T-helper 2 cell treated with Interferon-gamma antibody and Interleukin-4, amounts not matched to agents 5 μg/mL and 100 μg/mL, for 36 hours (primary cell): ENCODE measurements around the gene EFEMP2.
A peak's percentile ranks its signal among the peaks of the same experiment; 100 is the strongest.

ENCODE experiments used
- DNase-seq: peaks from one replicate; pipeline ENCODE4 v3.0.0; 2021; ENCODE audit warnings: low spot score
- H3K27ac Mint-ChIP-seq: one replicate; pipeline ENCODE4 v1.8.0; 2021; ENCODE audit warnings: mild to moderate bottlenecking, mixed read lengths
- H3K27me3 Mint-ChIP-seq: one replicate; pipeline ENCODE4 v1.8.0; 2021; ENCODE audit warnings: low read depth, mixed read lengths
- H3K36me3 Mint-ChIP-seq: one replicate; pipeline ENCODE4 v1.8.0; 2021; ENCODE audit warnings: low read depth, mixed read lengths
- H3K4me1 Mint-ChIP-seq: one replicate; pipeline ENCODE4 v1.8.0; 2021; ENCODE audit warnings: low read depth, mixed read lengths
- H3K4me3 Mint-ChIP-seq: one replicate; pipeline ENCODE4 v1.8.0; 2022; ENCODE audit warnings: mild to moderate bottlenecking, moderate library complexity, mixed read lengths
- H3K9me3 Mint-ChIP-seq: one replicate; pipeline ENCODE4 v1.8.0; 2021; ENCODE audit warnings: mixed read lengths

EFEMP2 gene

DNA sequence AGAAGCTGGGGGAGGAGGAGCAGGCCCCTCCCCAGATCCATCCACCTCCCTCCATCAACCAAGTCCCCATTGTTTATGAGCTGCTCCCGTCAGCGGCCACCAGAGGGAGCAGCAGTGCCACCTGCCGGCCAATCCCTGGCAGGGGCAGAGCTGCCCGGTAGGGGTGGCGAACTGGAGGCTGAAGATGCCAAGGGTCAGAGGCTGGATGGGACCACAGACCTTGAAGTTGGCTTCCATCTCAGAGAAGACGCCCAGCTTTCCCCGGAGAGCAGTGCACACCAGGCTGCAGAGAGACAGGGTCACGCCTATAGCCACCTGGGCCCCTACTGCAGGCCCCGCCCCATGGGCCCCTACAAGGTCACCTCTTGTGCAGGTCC lies 12.1 kb upstream of the EFEMP2 start:
- H3K27me3 Mint-ChIP-seq, result no peaks in the 10 kb centered on the region
- peak overlapping the region; percentile 57 for H3K27ac Mint-ChIP-seq
- H3K9me3 Mint-ChIP-seq, result no peaks in the 10 kb centered on the region
- H3K4me3 Mint-ChIP-seq, result peak overlapping the region; percentile 42
- H3K4me1 Mint-ChIP-seq, result peaks cover 43% of the 10 kb centered on the region
- peak; percentile 80 for DNase-seq
- peaks cover 41% of the 10 kb centered on the region for H3K36me3 Mint-ChIP-seq

DNA sequence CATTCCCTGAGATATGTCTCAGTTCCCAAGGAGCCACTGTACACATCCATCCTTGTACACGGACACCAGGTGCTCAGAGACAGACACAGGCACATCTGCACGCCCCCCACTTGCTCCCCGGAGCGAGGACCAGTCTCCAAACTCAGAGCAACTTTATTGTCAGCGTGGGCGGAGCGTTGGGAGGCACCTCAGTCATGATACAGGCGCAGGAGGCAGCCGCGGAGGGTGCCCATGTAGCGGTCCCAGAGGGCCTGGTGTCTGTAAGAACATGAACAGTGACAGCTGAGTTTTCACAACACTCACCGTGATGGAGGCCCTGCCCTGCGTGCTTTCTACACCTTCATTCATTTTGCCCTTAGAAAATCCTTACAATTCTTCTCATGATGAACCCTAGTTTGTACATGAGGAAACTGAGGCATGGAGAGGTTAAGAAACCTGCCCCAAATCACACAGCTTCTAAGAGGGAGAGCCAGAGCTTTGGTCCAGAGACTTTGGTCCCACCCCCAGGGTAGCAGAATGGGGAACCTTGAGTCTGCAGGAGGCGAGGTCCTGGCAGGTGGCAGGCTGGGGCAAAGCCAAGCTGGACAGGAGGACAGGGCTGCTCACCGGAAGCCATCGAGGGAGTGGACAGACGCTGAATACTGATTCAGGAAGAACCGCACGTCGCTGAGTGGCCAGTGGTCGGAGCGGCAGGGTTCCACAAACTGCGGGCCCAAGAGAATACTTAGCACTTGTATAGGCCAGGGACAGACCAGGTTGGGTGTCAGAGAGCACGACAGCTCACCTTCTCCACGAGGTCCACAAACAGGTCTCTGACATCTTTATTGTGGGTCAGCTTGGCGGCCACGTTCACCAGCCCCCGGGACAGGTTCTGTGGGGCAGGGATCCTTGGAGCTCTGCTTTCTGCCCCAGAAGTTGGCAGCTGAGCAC lies 11.5 kb upstream of the EFEMP2 start:
- H3K9me3 Mint-ChIP-seq, result no peaks in the 10 kb centered on the region
- peak overlapping the region; percentile 42 for H3K4me3 Mint-ChIP-seq
- H3K27me3 Mint-ChIP-seq, result no peaks in the 10 kb centered on the region
- H3K36me3 Mint-ChIP-seq, result peaks cover 41% of the 10 kb centered on the region
- DNase-seq, result no peak
- peaks cover 43% of the 10 kb centered on the region for H3K4me1 Mint-ChIP-seq
- H3K27ac Mint-ChIP-seq, result peak overlapping the region; percentile 57

DNA sequence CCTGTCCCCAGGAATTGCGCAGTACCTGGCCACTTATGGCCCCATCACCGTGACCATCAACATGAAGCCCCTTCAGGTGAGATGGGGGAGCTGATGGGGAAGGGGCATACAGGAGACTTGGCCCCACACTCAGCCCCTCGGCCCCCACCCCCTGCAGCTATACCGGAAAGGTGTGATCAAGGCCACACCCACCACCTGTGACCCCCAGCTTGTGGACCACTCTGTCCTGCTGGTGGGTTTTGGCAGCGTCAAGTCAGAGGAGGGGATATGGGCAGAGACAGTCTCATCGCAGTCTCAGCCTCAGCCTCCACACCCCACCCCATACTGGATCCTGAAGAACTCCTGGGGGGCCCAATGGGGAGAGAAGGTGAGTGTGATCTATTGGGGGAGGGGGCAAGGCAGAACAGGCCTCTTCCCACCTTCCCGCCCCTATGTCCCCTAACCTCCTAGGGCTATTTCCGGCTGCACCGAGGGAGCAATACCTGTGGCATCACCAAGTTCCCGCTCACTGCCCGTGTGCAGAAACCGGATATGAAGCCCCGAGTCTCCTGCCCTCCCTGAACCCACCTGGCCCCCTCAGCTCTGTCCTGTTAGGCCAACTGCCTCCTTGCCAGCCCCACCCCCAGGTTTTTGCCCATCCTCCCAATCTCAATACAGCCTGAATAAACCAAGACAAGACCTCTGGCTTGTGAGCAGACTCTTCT lies 10.6 kb upstream of the EFEMP2 start:
- Mint-ChIP-seq H3K36me3 (peaks cover 40% of the 10 kb centered on the region), H3K27me3 (no peaks in the 10 kb centered on the region), H3K9me3 (no peaks in the 10 kb centered on the region), H3K4me3 (no peak overlapping the region), H3K27ac (no peak overlapping the region), H3K4me1 (peaks cover 40% of the 10 kb centered on the region)
- no peak for DNase-seq

DNA sequence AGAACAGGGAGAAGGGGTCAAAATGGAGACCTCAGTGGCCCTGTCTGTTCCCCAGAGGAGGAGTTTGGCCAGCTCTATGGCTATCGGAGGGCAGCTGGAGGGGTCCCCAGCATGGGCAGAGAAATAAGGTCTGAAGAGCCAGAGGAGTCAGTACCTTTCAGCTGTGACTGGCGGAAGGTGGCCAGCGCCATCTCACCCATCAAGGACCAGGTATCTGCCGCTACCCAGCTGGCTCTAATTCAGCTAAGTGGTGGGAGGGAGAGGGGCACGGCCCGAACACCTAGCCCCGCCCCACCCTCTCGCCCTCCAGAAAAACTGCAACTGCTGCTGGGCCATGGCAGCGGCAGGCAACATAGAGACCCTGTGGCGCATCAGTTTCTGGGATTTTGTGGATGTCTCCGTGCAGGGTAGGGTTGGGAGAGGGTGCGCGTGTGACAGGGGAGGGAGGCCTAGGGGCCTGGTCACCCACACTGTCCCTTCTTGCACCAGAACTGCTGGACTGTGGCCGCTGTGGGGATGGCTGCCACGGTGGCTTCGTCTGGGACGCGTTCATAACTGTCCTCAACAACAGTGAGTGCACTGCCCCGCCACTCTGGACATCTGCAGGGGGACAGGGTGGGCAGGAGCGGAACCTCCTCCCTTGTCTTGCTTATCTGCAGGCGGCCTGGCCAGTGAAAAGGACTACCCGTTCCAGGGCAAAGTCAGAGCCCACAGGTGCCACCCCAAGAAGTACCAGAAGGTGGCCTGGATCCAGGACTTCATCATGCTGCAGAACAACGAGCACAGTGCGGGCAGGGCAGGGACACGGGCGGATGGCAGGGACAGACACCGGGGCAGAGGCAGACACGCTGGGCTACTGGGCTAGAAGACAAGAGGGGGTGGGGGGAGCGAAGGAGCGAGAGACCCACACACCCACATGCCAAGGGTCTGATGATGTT lies 9.8 kb upstream of the EFEMP2 start:
- Mint-ChIP-seq H3K4me3 (no peak overlapping the region), H3K4me1 (peaks cover 40% of the 10 kb centered on the region), H3K9me3 (no peaks in the 10 kb centered on the region), H3K27me3 (no peaks in the 10 kb centered on the region), H3K36me3 (peaks cover 37% of the 10 kb centered on the region), H3K27ac (no peak overlapping the region)
- no peak for DNase-seq

DNA sequence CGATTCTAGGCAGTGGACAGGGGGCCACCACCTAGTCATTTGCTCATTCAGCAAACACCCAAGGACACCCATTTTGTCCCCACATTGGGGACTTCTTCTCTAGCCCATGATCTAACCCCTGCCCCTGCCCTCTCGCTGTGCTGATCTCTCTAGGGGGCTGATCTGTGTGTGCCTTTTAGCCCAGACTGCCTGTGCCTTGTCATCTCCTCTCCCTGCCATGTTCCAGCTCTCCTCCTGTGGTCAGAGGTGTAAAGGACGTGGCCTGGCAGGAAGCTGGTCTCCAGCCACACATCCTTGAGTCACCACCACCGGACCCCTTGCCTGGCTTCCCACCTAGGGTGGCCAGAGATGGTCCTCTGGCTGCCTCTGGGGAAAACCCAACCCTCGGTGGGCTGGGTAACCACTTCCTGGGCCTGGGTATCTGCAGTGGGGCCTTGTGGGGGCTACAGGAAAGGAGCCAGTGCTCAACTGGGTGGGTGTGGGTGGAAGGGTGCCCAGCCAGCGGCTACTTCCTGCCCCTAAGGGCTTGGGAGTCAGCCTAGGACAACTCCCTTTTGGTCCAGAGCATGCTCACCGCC lies 8.3 kb upstream of the EFEMP2 start:
- no peak for DNase-seq
- H3K27me3 Mint-ChIP-seq, result no peaks in the 10 kb centered on the region
- H3K9me3 Mint-ChIP-seq, result no peaks in the 10 kb centered on the region
- peak overlapping the region; percentile 49 for H3K4me3 Mint-ChIP-seq
- peak overlapping the region; percentile 76 for H3K27ac Mint-ChIP-seq
- peaks cover 33% of the 10 kb centered on the region for H3K4me1 Mint-ChIP-seq
- peaks cover 26% of the 10 kb centered on the region for H3K36me3 Mint-ChIP-seq

DNA sequence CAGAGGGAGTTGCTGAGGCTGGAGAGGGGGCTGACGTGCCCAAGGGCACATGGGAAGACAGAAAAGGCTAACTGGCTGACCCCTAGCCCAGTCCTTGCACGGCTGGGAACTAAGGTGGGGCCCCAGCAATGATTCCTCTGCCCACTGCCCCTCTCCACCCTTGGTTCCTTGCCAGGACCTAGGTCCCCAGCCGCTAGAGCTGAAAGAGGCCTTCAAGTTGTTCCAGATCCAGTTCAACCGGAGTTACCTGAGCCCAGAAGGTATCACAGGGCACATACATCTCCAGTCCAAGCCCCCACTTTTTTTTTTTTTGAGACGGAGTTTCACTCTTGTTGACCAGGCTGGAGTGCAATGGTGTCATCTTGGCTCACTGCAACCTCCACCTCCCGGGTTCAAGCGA lies 7.4 kb upstream of the EFEMP2 start:
- Mint-ChIP-seq H3K4me3 (peak overlapping the region; percentile 71), H3K27ac (peak overlapping the region; percentile 69), H3K36me3 (peaks cover 20% of the 10 kb centered on the region), H3K9me3 (no peaks in the 10 kb centered on the region), H3K4me1 (peaks cover 30% of the 10 kb centered on the region), H3K27me3 (no peaks in the 10 kb centered on the region)
- DNase-seq, result no peak

DNA sequence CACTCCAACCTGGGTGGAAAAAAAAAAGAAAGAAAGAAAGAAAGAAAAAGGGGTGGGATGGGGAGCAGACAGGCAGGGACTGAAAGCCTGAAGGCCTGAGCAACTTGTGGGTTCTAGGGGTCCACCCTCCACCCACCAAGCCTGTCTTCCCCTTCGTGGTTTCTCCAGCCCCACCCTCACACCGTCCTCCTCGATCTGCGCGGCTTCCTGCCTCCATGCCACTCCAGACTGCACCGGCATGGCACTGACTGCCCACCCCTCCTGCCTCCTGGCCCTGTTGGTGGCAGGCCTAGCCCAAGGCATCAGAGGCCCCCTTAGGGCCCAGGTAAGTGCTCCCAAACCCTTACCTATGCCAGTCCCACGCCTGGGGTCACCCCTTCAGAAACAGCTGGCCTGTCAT lies 7.0 kb upstream of the EFEMP2 start, which contains the start of gene CTSW:
Gene CTSW (plus strand): TSS at position 221 of the 400 bp plus-strand sequence. CDS start 18 bp downstream, at position 239.
- Mint-ChIP-seq H3K36me3 (peaks cover 16% of the 10 kb centered on the region), H3K4me3 (peak within 1 kb of the TSS; percentile 71), H3K27ac (peak within 1 kb of the TSS; percentile 76), H3K9me3 (no peaks in the 10 kb centered on the region), H3K27me3 (no peaks in the 10 kb centered on the region), H3K4me1 (peaks cover 28% of the 10 kb centered on the region)
- no peak for DNase-seq

DNA sequence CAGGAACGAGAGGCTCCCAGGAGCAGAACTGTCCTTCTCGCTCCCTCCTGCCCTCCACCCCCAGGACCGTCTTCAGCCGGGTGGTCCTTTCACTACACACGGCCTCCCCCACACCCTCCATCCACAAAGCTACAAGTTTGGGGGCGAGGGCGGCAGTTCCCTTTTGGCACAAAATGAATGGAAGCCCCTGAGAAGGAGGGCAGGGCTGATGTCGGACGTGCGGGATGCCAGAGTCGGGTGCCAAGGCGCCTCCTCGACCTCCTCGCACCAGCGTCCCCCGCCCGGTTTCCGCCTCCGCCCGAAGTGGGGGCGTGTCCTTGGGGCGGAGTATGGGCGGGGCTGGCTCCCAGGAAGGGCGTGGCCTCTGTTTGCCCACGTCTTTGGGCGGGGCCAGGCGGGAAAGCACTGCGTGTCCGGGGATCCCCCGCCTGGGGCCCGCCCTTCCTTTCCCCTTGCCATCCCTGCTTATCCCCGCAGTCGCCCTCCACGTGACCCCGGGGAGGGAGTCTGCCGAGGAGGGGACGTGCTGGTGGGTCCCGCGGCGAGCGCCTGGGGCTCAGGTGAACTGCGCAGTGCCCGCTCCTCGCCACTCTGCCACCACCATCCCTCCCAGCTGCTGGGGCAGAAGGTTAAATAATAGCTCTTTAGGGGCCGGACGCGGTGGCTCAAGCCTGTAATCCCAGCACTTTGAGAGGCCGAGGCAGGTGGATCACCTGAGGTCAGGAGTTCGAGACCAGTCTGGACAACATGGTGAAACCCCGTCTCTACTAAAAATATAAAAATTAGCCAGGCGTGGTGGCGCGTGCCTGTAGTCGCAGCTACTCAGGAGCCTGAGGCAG lies 937 bp upstream of the EFEMP2 start:
- H3K27ac Mint-ChIP-seq, result peak overlapping the region; percentile 89
- peak; percentile 94 for DNase-seq
- peaks cover 19% of the 10 kb centered on the region for H3K4me1 Mint-ChIP-seq
- no peaks in the 10 kb centered on the region for H3K36me3 Mint-ChIP-seq
- H3K4me3 Mint-ChIP-seq, result peak overlapping the region; percentile 92
- H3K27me3 Mint-ChIP-seq, result peaks cover 3% of the 10 kb centered on the region
- H3K9me3 Mint-ChIP-seq, result no peaks in the 10 kb centered on the region

DNA sequence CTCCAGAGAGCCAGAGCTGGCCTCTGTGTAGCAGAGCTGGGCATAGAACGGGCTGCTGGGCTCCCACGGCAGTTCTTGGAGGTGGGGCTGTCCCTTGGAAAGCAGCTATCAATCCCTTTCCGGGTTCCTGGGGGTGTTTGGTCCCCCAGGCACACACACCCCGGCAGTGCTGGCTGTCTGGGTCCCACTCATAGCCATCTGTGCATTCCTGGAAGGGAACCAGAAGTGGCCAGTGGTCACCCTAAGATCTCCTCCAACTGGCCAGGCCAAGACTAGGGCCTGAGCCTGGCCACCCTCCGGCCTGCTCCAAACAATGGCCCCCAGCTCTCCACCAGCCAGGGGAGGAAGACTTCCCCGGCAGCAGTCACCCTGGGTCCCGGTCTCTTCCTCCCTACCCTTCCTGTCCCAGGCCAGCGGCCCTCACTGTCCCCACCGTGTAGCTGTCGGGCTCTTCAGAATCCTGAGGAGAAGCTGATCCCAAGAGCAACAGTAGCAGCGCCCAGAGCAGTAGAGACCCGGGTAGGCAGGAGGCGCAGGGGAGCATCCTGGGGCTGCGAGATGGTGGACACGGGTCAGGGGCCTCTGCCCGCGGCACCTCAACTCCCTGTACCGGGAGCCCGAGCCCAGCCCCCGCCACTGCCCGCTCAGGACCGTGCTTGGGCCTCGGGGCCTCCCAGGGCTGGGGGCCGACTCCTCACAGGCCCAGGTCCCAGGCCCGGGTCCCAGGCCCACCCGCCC lies 620 bp downstream of the EFEMP2 start:
- Mint-ChIP-seq H3K9me3 (no peaks in the 10 kb centered on the region), H3K27ac (peak overlapping the region; percentile 45), H3K36me3 (peaks cover 5% of the 10 kb centered on the region), H3K27me3 (peaks cover 3% of the 10 kb centered on the region), H3K4me1 (peaks cover 17% of the 10 kb centered on the region), H3K4me3 (peak overlapping the region; percentile 36)
- no peak for DNase-seq

DNA sequence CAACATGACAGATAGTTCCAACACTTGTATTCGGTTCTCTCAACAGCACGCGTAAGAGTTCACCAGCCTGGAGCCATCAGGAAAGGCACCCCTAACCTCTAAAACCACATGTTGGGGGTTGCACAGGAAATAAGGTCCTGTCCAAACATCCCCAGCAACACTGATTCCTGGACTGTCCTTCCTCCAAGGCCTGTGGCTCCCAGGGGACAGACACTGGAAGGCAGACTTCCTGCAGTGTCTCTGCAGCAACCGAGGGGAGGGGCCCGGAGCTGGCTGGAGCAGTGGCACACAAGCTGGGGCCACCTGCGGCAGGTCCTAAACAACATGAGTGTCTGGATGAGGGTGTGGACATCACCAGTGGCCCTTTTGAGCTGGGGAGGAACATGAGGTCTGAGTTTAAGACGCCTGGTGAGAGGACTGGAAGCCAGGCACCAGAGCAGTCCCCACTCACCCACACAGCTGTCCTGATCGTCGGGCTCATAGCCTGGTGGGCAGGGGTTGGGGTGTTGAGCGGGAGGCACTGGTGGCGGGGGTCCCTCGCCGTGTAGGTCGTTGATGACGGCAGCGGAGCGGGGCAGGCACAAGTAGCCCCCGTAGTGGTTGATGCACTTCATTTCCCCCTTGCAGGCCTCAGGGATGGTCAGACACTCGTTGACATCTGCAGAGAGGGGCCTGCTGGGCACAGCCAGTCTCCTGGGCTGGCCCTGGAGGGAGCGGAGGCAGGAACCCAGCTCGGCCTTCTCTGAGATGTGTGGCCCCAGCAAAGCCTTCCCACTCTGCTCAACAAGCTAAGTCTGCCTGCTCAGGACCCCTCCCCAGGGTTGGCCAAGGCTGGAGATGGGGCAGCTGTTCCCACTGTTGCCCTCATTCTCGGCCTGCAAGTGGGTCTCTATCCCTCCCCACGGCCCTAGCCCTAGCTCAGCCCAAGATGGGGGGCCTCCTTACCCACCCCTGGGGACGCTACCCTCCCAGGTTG lies 1.6 kb downstream of the EFEMP2 start:
- peaks cover 3% of the 10 kb centered on the region for H3K27me3 Mint-ChIP-seq

DNA sequence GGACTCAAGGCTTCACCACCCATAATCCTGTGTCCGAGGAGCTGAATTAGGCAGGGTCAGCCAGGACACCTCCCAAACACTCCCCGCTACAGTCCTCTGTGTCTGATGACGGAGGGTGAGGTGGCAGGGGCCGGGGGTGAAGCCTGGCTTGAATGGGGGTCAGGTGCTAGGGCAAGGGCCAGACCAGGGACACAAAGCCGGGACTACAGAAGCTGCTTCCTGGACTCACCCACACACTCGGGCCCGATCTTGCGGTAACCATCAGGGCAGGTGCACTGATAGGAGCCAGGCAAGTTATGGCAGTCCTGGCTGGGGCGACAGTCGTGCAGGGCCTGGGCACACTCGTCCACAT lies 2.3 kb downstream of the EFEMP2 start:
- no peak overlapping the region for H3K4me3 Mint-ChIP-seq
- no peaks in the 10 kb centered on the region for H3K9me3 Mint-ChIP-seq
- peaks cover 15% of the 10 kb centered on the region for H3K36me3 Mint-ChIP-seq
- H3K27me3 Mint-ChIP-seq, result peaks cover 3% of the 10 kb centered on the region
- H3K27ac Mint-ChIP-seq, result peak overlapping the region; percentile 62
- DNase-seq, result no peak
- H3K4me1 Mint-ChIP-seq, result peaks cover 17% of the 10 kb centered on the region

More for the DNA sequence above, 1.6 kb downstream of the EFEMP2 start:
- Mint-ChIP-seq H3K36me3 (peaks cover 9% of the 10 kb centered on the region), H3K4me1 (peaks cover 17% of the 10 kb centered on the region), H3K27ac (peak overlapping the region; percentile 62), H3K4me3 (peak overlapping the region; percentile 36), H3K9me3 (no peaks in the 10 kb centered on the region)
- DNase-seq, result no peak
